ENCODE data around the gene ERGIC1. TPM values are rescaled to one million over a fixed set of nuclear protein-coding genes. Genes with fewer than 3 reads are reported as not detected.
"Not testable (repeated sequence)": the region's sequence is repeated elsewhere in the genome, so short reads cannot be mapped to it uniquely, and the experiment has no call there.

Gene ERGIC1, protein sequence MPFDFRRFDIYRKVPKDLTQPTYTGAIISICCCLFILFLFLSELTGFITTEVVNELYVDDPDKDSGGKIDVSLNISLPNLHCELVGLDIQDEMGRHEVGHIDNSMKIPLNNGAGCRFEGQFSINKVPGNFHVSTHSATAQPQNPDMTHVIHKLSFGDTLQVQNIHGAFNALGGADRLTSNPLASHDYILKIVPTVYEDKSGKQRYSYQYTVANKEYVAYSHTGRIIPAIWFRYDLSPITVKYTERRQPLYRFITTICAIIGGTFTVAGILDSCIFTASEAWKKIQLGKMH
- 100 to 1,000 TPM; 228 to 380 TPM for total RNA-seq

DNA sequence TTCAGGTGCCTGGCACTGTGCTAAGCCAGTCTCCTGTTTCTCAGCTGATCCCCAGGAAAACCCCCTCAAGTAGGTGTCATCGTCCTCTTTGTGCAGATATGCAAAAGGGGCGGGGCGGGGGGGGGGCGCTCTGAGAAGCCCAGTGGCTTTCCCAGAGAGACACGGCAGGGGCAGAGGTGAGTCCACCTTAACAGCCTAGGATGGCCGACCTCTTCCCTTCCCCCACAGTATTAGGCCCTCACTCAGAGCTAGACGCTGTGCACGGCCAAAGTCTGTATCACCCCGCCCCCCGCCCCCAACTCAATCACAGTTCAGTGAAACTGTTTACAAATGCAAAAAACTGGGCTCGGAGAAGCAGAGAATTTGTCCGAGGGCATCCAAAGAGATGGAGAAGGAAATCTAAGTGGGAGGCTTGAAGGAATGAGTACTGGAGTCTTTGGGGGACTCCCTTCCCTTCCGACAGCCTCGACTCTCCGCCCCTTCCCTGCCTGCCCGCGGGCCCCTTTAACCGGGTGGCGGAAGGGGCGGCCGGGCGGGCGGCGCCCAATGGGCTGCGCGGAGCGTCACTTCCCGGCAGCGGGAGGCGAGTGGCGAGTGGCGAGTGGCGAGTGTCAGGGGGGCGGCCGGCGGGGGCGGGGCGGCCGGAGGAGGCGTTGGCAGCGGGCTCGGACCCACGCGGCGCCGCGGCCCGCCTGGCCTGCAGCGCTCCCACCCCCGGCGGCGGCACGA is at the start of gene ERGIC1:
Gene ERGIC1 (plus strand): TSS at position 566 of the 729 bp plus-strand sequence. CDS start 163 bp downstream, at position 729.
- 3% methylated on average over 42 of the region's 53 CpGs for WGBS
- peak within 1 kb of the TSS; percentile 89 to 98 for H3K4me3 ChIP-seq
- no peaks in the 10 kb centered on the region for H3K9me3 ChIP-seq
- intact Hi-C loops (cut with DNase I) = no loop called here
- H3K27ac ChIP-seq = peak within 1 kb of the TSS; percentile 91 to 96
- DNase-seq (ENCODE audit: low spot score) = peak; percentile 71
- H3K4me1 ChIP-seq (replicated peaks) = peaks cover 20% of the 10 kb centered on the region
- H3K27me3 ChIP-seq (replicated peaks; ENCODE audit: insufficient read depth) = no peaks in the 10 kb centered on the region
- TF ChIP-seq POLR2AphosphoS5 (IDR thresholded peaks at IDR 0.05) = peak; percentile 80
- TF ChIP-seq POLR2A (IDR thresholded peaks at IDR 0.05) = peak; percentile 71
- TF ChIP-seq, protein P1, sequence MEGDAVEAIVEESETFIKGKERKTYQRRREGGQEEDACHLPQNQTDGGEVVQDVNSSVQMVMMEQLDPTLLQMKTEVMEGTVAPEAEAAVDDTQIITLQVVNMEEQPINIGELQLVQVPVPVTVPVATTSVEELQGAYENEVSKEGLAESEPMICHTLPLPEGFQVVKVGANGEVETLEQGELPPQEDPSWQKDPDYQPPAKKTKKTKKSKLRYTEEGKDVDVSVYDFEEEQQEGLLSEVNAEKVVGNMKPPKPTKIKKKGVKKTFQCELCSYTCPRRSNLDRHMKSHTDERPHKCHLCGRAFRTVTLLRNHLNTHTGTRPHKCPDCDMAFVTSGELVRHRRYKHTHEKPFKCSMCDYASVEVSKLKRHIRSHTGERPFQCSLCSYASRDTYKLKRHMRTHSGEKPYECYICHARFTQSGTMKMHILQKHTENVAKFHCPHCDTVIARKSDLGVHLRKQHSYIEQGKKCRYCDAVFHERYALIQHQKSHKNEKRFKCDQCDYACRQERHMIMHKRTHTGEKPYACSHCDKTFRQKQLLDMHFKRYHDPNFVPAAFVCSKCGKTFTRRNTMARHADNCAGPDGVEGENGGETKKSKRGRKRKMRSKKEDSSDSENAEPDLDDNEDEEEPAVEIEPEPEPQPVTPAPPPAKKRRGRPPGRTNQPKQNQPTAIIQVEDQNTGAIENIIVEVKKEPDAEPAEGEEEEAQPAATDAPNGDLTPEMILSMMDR (IDR thresholded peaks at IDR 0.05) = no peak
- no peaks in the 10 kb centered on the region for H3K36me3 ChIP-seq

DNA sequence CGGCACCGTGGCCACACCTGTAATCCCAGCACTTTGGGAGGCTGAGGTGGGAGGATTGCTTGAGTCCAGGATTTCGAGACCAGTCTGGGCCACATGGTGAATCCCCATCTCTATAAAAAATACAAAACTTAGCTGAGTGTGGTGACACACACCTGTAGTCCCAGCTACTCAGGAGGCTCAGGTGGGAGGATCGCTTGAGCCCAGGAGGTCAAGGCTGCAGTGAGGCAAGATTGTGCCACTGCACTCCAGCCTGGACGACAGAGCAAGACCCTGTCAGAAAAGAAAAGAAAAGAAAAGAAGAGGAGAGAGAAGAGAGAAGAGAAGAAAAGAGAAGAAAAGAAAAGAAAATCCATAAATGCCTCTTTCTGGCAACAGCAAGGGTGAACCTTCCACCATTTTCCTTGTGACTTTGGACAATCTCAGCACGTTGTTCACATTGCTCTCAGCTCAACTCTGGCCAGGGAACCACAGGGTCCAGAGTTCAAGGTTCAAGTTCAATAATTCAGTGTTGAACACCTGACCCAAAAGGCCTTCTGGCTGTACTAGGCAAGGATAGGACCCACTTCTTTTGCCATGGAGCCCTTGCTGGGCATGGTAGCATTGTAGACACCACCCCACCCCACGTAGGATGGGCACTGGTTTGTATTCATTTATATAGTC is 48.5 kb upstream of the ERGIC1 start:
- H3K27me3 ChIP-seq (replicated peaks; ENCODE audit: insufficient read depth) = no peaks in the 10 kb centered on the region
- WGBS = 86% methylated on average over 7 of the region's 7 CpGs
- no peaks in the 10 kb centered on the region for H3K36me3 ChIP-seq
- no peaks in the 10 kb centered on the region for H3K4me1 ChIP-seq (replicated peaks)
- no peak for DNase-seq (ENCODE audit: low spot score)
- intact Hi-C loops (cut with DNase I) = no loop called here
- H3K4me3 ChIP-seq = no peak overlapping the region
- H3K27ac ChIP-seq = no peak overlapping the region
- no peaks in the 10 kb centered on the region for H3K9me3 ChIP-seq
- no peak for TF ChIP-seq POLR2AphosphoS5 (IDR thresholded peaks at IDR 0.05)

DNA sequence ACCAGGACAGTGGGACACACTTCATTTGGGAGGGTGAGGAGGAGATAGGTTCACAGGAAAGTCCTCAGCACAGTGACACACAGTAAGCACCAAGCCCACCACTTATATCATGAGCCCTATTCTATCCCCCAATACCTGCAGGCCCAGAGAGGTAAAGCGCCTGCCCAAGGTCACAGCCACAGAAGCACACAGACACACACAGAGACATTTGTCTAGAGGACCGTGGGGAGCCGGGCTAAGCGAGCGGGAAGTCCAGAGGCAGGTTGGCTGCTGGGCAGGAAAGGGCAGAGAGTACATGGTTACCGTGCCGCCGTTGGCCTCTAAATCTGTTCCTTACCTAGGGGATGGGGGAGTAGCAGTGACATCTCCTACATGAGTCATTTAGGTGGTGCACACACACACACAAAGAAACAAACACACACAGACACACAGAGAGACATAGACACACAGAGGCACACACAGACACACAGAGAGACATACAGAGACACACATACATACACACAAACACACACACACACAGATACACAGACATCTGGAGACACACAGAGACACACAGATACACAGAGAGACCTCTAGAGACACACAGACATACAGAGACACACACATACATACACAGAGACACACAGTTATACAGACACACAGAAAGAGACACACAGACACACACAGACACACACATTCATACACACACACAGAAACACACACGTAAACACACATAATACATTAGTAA is 47.2 kb upstream of the ERGIC1 start:
- no peak for DNase-seq (ENCODE audit: low spot score)
- Histone ChIP-seq H3K4me3 (no peak overlapping the region), H3K27ac (no peak overlapping the region), H3K4me1 (replicated peaks) (no peaks in the 10 kb centered on the region), H3K27me3 (replicated peaks; ENCODE audit: insufficient read depth) (no peaks in the 10 kb centered on the region), H3K36me3 (no peaks in the 10 kb centered on the region), H3K9me3 (no peaks in the 10 kb centered on the region)
- TF ChIP-seq POLR2A (IDR thresholded peaks at IDR 0.05) = no peak
- TF ChIP-seq, protein P1 (IDR thresholded peaks at IDR 0.05) = no peak
- TF ChIP-seq POLR2AphosphoS5 (IDR thresholded peaks at IDR 0.05) = no peak
- intact Hi-C loops (cut with DNase I) = no loop called here
- 94% methylated on average over 9 of the region's 9 CpGs for WGBS

DNA sequence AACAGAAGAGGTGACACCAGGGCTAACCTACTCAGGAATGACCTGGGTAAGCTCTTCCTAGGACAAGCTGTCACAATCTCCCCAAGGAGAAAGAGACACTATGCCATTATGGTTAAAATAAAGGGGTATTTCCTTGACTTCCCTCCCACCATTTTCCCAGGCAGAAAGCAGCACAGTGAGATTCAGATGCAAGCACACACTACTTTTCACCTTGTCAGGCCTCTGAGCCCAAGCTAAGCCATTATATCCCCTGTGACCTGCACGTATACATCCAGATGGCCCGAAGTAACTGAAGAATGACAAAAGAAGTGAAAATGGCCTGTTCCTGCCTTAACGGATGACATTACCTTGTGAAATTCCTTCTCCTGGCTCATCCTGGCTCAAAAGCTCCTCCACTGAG is 46.5 kb upstream of the ERGIC1 start:
- H3K27me3 ChIP-seq (replicated peaks; ENCODE audit: insufficient read depth); DNase-seq (ENCODE audit: low spot score); H3K4me1 ChIP-seq (replicated peaks); H3K9me3 ChIP-seq; H3K27ac ChIP-seq; intact Hi-C loops (cut with DNase I); H3K36me3 ChIP-seq; H3K4me3 ChIP-seq: not testable (repeated sequence)
- WGBS = 96% methylated on average over 3 of the region's 3 CpGs

DNA sequence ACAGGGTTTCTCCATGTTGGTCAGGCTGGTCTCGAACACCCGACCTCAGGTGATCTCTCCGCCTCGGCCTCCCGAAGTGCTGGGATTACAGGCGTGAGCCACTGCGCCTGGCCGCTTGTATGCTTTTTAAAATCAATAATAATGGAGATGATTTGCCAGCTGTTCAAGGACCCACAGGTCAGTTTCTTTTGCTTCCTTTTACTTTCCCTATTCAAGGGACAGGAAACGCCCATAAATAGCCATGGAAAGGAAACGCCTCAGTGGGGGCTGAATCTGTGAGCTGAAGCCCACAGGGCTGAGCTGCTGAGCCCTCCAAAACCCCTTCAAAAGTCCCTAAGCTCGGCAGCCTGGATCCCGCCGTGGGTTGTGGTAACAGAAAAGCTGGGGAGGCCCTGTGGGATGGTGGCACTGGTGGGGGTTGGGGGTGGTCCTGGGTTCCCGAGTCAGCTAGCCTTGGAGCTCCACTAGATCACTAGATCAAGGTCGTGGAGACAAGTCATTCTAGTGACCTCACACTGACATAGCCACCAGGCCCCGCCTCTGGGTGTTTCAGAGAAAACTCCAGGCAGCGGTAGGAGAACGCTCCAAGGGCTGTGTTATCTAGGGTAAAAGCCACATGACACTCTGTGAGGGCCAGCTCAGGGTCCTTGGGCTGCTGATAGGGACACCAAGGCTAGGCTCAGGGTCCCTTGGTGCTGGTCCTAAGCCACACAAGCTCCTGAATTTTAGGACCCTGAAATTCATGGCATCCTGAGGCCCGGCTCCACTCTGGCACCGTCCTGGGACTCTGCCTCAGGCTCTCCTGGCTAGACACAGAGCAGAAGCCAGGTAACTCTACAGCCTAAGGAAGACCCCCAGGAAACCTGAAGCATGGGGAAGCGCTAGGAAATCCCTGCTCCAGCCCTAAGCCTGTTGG is 45.0 kb upstream of the ERGIC1 start:
- Histone ChIP-seq H3K27ac (peak overlapping the region; percentile 26 to 57), H3K9me3 (no peaks in the 10 kb centered on the region), H3K4me3 (no peak overlapping the region), H3K27me3 (replicated peaks; ENCODE audit: insufficient read depth) (no peaks in the 10 kb centered on the region), H3K36me3 (no peaks in the 10 kb centered on the region), H3K4me1 (replicated peaks) (no peaks in the 10 kb centered on the region)
- intact Hi-C loops (cut with DNase I) = no loop called here
- TF ChIP-seq POLR2A (IDR thresholded peaks at IDR 0.05) (no peak), POLR2AphosphoS5 (IDR thresholded peaks at IDR 0.05) (no peak)
- TF ChIP-seq, protein P1 (IDR thresholded peaks at IDR 0.05) = no peak
- 82% methylated on average over 21 of the region's 21 CpGs for WGBS
- no peak for DNase-seq (ENCODE audit: low spot score)

Measured in prostate gland (tissue), 2 donors.